Lower leg skin (tissue), 3 donors: ENCODE results near the gene EIF6.

Experiments
- CTCF ChIP-seq, 3 donors: fragments of 450-650 bp; IDR thresholded peaks; one replicate each; pipeline ENCODE4 v1.5.1; 2016; ENCODE audit warnings: antibody characterized with exemption in 3 of 3, mild to moderate bottlenecking in 3 of 3, moderate library complexity in 2 of 3
- POLR2A ChIP-seq, 2 donors: fragments of 450-650 bp; IDR thresholded peaks; one replicate each; pipeline ENCODE4 v1.6.1; 2016 to 2017; ENCODE audit warnings: antibody characterized with exemption in 2 of 2, mild to moderate bottlenecking in 1 of 2, moderate library complexity in 1 of 2

- no peak for TF ChIP-seq CTCF (IDR thresholded peaks at IDR 0.05)
- TF ChIP-seq POLR2A (IDR thresholded peaks at IDR 0.05): no peak
Measured at GRCh38 chr20:35295058-35295457, 10.5 kb upstream of the EIF6 start.
